HepG2 (cell line): ENCODE measurements around the gene TMOD3. TPM values are rescaled to one million over a fixed set of nuclear protein-coding genes. Genes with fewer than 3 reads are reported as not detected.

Experiments
- ATAC-seq: fragments of 200-7000 bp; cut with Tn5 transposase; 3 replicates; pipeline ENCODE4 v1.9.1; 2020; ENCODE audit warnings: mild to moderate bottlenecking, moderate library complexity
- BruUV-seq: library from RNA; stranded (reverse); fragments of 400-500 nt; replicated peaks from 2 replicates; lab custom pipeline; 2021; lab: Mats Ljungman, UMichigan
- CTCF ChIA-PET: fragments of 300-600 bp; formaldehyde crosslinking; extraction: SDS; loops from one replicate; lab custom pipeline; 2021; ENCODE audit warnings: low total read pairs, inconsistent platforms, low intra/inter-chr PET ratio; lab: Yijun Ruan, JAX
- POLR2A ChIA-PET: fragments of 350-600 bp; sonication (Branson Sonifier 250); formaldehyde crosslinking; loops from one replicate; lab custom pipeline; 2020; ENCODE audit warnings: antibody characterized with exemption, inconsistent platforms; lab: Yijun Ruan, JAX
- DNase-seq: peaks from one replicate; pipeline ENCODE4 v3.0.0-alpha.2; 2015; ENCODE audit warnings: low spot score
- FAIRE-seq: peaks from 3 replicates; lab custom pipeline; 2011; peaks lifted over from hg19 to GRCh38; lab: Jason Lieb, UNC
- H2AFZ ChIP-seq: one replicate; pipeline ENCODE4 v1.6.1; 2011; ENCODE audit warnings: low read length, inconsistent platforms
- H3K27ac ChIP-seq: fragments of 300-600 bp; 3 replicates; pipeline ENCODE4 v1.8.0; 2011; ENCODE audit warnings: mixed run types, mild to moderate bottlenecking, mixed read lengths, low read length, inconsistent platforms; ENCODE audit not compliant: insufficient read depth; ENCODE audit errors: extremely low read length
- H3K27me3 ChIP-seq, 2 experiments: fragments of 200-600 bp in 1 of 2; 2 replicates in 1 of 2; 3 replicates in 1 of 2; pipeline versions ENCODE4 v1.6.0 to v1.8.0; 2011; ENCODE audit warnings: low read length in 2 of 2, mild to moderate bottlenecking in 2 of 2, moderate library complexity in 2 of 2, inconsistent platforms in 1 of 2; ENCODE audit not compliant: insufficient read depth in 2 of 2, control insufficient read depth in 1 of 2
- H3K36me3 ChIP-seq, 2 experiments: fragments of 200-600 bp in 1 of 2; replicated peaks in 1 of 2; 2 replicates in 1 of 2; 3 replicates in 1 of 2; pipeline versions ENCODE4 v1.5.1 to v1.8.0; 2011; ENCODE audit warnings: low read length in 2 of 2, inconsistent platforms in 1 of 2; ENCODE audit not compliant: insufficient read depth in 2 of 2, control insufficient read depth in 1 of 2
- H3K4me1 ChIP-seq: 2 replicates; pipeline ENCODE4 v1.5.1; 2012; ENCODE audit warnings: low read length, inconsistent platforms; ENCODE audit not compliant: insufficient read depth
- H3K4me2 ChIP-seq: 2 replicates; pipeline ENCODE4 v1.6.0; 2011; ENCODE audit warnings: low read depth, low read length, inconsistent platforms
- H3K4me3 ChIP-seq, 3 experiments: fragments of 200-600 bp in 1 of 3; sonication (generic), shearing (Covaris generic) in 1 of 3; replicated peaks in 1 of 3; 2 replicates each; pipeline ENCODE4 v1.5.1; 2011 to 2016; ENCODE audit warnings: low read length in 3 of 3, inconsistent platforms in 2 of 3, low read depth in 2 of 3, mild to moderate bottlenecking in 2 of 3, control low read depth in 1 of 3, mixed read lengths in 1 of 3; ENCODE audit not compliant: insufficient read depth in 1 of 3
- H3K79me2 ChIP-seq: one replicate; pipeline ENCODE4 v1.6.1; 2011; ENCODE audit warnings: low read length, inconsistent platforms; ENCODE audit not compliant: insufficient read depth
- H3K9ac ChIP-seq: 2 replicates; pipeline ENCODE4 v1.6.0; 2011; ENCODE audit warnings: mild to moderate bottlenecking, low read depth, low read length, inconsistent platforms; ENCODE audit not compliant: insufficient read depth
- H3K9me3 ChIP-seq: 2 replicates; pipeline ENCODE4 v1.5.1; 2012; ENCODE audit warnings: mild to moderate bottlenecking, low read length
- H4K20me1 ChIP-seq: 2 replicates; pipeline ENCODE4 v1.6.0; 2011; ENCODE audit warnings: inconsistent platforms, mild to moderate bottlenecking, low read length, moderate library complexity; ENCODE audit not compliant: insufficient read depth
- ARID2 ChIP-seq: sonication (generic); formaldehyde crosslinking; IDR thresholded peaks from 2 replicates; pipeline ENCODE4 v1.8.1; 2022; ENCODE audit warnings: mild to moderate bottlenecking, missing genetic modification reagents, borderline replicate concordance
- FOSL2 ChIP-seq: sonication (generic); formaldehyde crosslinking; IDR thresholded peaks from 2 replicates; pipeline ENCODE4 v1.4.0; 2020; ENCODE audit warnings: missing genetic modification reagents
- NFATC3 ChIP-seq: sonication (generic); formaldehyde crosslinking; IDR thresholded peaks from 2 replicates; pipeline ENCODE4 v1.5.1; 2020; ENCODE audit warnings: mild to moderate bottlenecking, missing genetic modification reagents
- NFKBIZ ChIP-seq: IDR thresholded peaks from 2 replicates; pipeline ENCODE4 v1.6.1; 2018; ENCODE audit warnings: missing genetic modification reagents, missing compliant biosample characterization
- RNF2 ChIP-seq: fragments of 450-650 bp; conservative IDR thresholded peaks from 2 replicates; pipeline ENCODE4 v1.6.1; 2016; ENCODE audit warnings: low read depth
- SRSF1 ChIP-seq: fragments of 200-400 bp; formaldehyde crosslinking; optimal IDR thresholded peaks from 2 replicates; pipeline ENCODE3; 2017; ENCODE audit warnings: mild to moderate bottlenecking, low read depth, low read length, moderate library complexity
- ZBTB1 ChIP-seq: sonication (generic); formaldehyde crosslinking; IDR thresholded peaks from 2 replicates; pipeline ENCODE4 v1.4.0; 2020; ENCODE audit warnings: missing genetic modification reagents, borderline replicate concordance
- ZBTB7A ChIP-seq: sonication (generic); formaldehyde crosslinking; IDR thresholded peaks from 2 replicates; pipeline ENCODE4 v1.8.0; 2022; ENCODE audit warnings: mild to moderate bottlenecking, missing genetic modification reagents
- ZFYVE20 ChIP-seq: sonication (generic); formaldehyde crosslinking; IDR thresholded peaks from 2 replicates; pipeline ENCODE4 v1.8.0; 2023; ENCODE audit warnings: low read depth, mild to moderate bottlenecking, moderate library complexity, missing genetic modification reagents, borderline replicate concordance
- ZNF143 ChIP-seq: sonication (generic); formaldehyde crosslinking; IDR thresholded peaks from 2 replicates; pipeline ENCODE4 v1.4.0; 2020; ENCODE audit warnings: missing genetic modification reagents
- ZNF251 ChIP-seq: sonication (generic); formaldehyde crosslinking; IDR thresholded peaks from 2 replicates; pipeline ENCODE4 v1.9.0; 2021; ENCODE audit warnings: mild to moderate bottlenecking, missing genetic modification reagents
- ZNF3 ChIP-seq: IDR thresholded peaks from 2 replicates; pipeline ENCODE4 v1.7.0; 2017; ENCODE audit warnings: inconsistent platforms
- ZNF33B ChIP-seq: sonication (generic); formaldehyde crosslinking; IDR thresholded peaks from 2 replicates; pipeline ENCODE4 v1.5.1; 2020; ENCODE audit warnings: mild to moderate bottlenecking, missing genetic modification reagents
- ZNF550 ChIP-seq: sonication (generic); formaldehyde crosslinking; IDR thresholded peaks from 2 replicates; pipeline ENCODE4 v1.4.0; 2020; ENCODE audit warnings: mild to moderate bottlenecking, missing genetic modification reagents, borderline replicate concordance
- ZNF672 ChIP-seq: sonication (generic); formaldehyde crosslinking; IDR thresholded peaks from 2 replicates; pipeline ENCODE4 v1.8.1; 2022; ENCODE audit warnings: missing genetic modification reagents
- ZNF746 ChIP-seq: sonication (generic); formaldehyde crosslinking; IDR thresholded peaks from 2 replicates; pipeline ENCODE4 v1.8.0; 2022; ENCODE audit warnings: mild to moderate bottlenecking, missing genetic modification reagents
- WGBS: methylation state at CpG from one replicate; pipeline ENCODE4 v1.1.6; 2017; ENCODE audit warnings: low lambda C conversion rate; 5-methylcytosine and 5-hydroxymethylcytosine counted together
- in situ Hi-C: cut with HindIII; loops from 2 replicates; pipeline ENCODE4 v1.10.0; 2017; ENCODE audit warnings: low pct_unique_long_range_greater_than_20kb; ENCODE audit not compliant: extremely low pct_ligation_motif_present
- intact Hi-C: fragments of 100-400 bp; cut with micrococcal nuclease; formaldehyde crosslinking; loops from one replicate; pipeline ENCODE4 v1.10.0; 2022; ENCODE audit not compliant: unreplicated experiment
- polyA plus RNA-seq, 8 experiments: library from polyadenylated mRNA; depleted of rRNA in 3 of 8; stranded (reverse) in 7 of 8; unstranded in 1 of 8; fragments of >200 nt; fragmentation: Illumina TruSeq in 4 of 8; extraction: Trizol in 4 of 8; gene quantifications; 2 replicates each; pipeline versions ENCODE4 v1.2.1 to v1.2.3, GENCODE V29; 2011 to 2016; ENCODE audit warnings: low read depth in 4 of 8, missing spikeins in 1 of 8, mixed read lengths in 1 of 8; ENCODE audit not compliant: insufficient read depth in 1 of 8
- total RNA-seq, 5 experiments: library from RNA; depleted of rRNA; stranded (reverse); fragments of >200 nt; fragmentation: Illumina TruSeq; extraction: Trizol; gene quantifications; 2 replicates each; pipeline ENCODE4 v1.2.3, GENCODE V29; 2016; ENCODE audit warnings: low read depth in 1 of 5
- TF ChIP-seq, protein P1 (sequence below): sonication (generic); formaldehyde crosslinking; IDR thresholded peaks from 2 replicates; pipeline ENCODE4 v1.4.0; 2020; ENCODE audit warnings: missing genetic modification reagents
- TF ChIP-seq, protein P2 (sequence below): sonication (generic); formaldehyde crosslinking; IDR thresholded peaks from 2 replicates; pipeline ENCODE4 v1.4.0; 2020; ENCODE audit warnings: mild to moderate bottlenecking, missing genetic modification reagents
- TF ChIP-seq, protein P3 (sequence below): sonication (generic); formaldehyde crosslinking; IDR thresholded peaks from 2 replicates; pipeline ENCODE4 v1.4.0; 2020; ENCODE audit warnings: missing genetic modification reagents

Gene TMOD3
- total and polyA plus RNA-seq, 2 of the 13 experiments (the other 11 are each of a cell fraction or from before 2014, with no cell fraction given): 5.1 to 23.2 TPM

DNA sequence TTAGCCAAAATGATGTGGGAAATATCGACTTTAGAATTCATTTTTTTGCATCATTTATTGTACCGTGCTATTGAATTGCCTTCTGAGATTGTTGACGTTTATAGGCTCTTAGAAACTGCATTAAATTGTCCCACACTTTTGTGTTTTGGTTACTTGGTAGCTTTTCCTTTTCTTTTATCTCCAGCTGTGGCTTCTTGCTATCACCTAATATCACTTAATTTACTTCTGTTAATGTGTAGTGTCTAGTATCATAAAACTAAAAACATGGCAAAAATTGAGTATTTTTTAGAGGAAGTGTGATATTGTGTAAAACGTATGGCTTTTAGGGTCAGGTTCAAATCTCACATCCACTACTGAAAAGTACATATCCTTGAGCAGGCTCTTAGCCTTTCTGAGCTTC, 11.2 kb downstream of the TMOD3 start:
- no peak overlapping the region for H3K27ac ChIP-seq
- no peak overlapping the region for H2AFZ ChIP-seq
- no peak for DNase-seq
- no peaks in the 10 kb centered on the region for H3K9me3 ChIP-seq
- no TSS peak for BruUV-seq
- no peak for TF ChIP-seq ZFYVE20 (CRISPR knock-in tag)
- no peak for TF ChIP-seq ZNF3
- TF ChIP-seq, protein P1, sequence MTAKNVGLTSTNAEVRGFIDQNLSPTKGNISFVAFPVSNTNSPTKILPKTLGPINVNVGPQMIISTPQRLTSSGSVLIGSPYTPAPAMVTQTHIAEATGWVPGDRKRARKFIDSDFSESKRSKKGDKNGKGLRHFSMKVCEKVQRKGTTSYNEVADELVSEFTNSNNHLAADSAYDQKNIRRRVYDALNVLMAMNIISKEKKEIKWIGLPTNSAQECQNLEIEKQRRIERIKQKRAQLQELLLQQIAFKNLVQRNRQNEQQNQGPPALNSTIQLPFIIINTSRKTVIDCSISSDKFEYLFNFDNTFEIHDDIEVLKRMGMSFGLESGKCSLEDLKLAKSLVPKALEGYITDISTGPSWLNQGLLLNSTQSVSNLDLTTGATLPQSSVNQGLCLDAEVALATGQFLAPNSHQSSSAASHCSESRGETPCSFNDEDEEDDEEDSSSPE (CRISPR knock-in tag): no peak
- TF ChIP-seq, protein P2, sequence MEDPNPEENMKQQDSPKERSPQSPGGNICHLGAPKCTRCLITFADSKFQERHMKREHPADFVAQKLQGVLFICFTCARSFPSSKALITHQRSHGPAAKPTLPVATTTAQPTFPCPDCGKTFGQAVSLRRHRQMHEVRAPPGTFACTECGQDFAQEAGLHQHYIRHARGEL (CRISPR knock-in tag): no peak
- no peak for TF ChIP-seq ZBTB7A (CRISPR knock-in tag)
- no peak for TF ChIP-seq ZNF746 (CRISPR knock-in tag)
- TF ChIP-seq FOSL2 (CRISPR knock-in tag): no peak
- no peak for TF ChIP-seq ZNF672 (CRISPR knock-in tag)
- TF ChIP-seq ZNF550 (CRISPR knock-in tag): no peak
- no peak for TF ChIP-seq RNF2
- no peak for TF ChIP-seq ZBTB1 (CRISPR knock-in tag)
- no peak for TF ChIP-seq ZNF143 (CRISPR knock-in tag)
- no peak for TF ChIP-seq ZNF251 (CRISPR knock-in tag)
- no peak for TF ChIP-seq ZNF33B
- no peak for TF ChIP-seq NFKBIZ (CRISPR knock-in tag)
- TF ChIP-seq NFATC3 (CRISPR knock-in tag): no peak
- TF ChIP-seq, protein P3, sequence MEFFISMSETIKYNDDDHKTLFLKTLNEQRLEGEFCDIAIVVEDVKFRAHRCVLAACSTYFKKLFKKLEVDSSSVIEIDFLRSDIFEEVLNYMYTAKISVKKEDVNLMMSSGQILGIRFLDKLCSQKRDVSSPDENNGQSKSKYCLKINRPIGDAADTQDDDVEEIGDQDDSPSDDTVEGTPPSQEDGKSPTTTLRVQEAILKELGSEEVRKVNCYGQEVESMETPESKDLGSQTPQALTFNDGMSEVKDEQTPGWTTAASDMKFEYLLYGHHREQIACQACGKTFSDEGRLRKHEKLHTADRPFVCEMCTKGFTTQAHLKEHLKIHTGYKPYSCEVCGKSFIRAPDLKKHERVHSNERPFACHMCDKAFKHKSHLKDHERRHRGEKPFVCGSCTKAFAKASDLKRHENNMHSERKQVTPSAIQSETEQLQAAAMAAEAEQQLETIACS: no peak
- no peak for TF ChIP-seq ARID2 (CRISPR knock-in tag)
- no peak for TF ChIP-seq SRSF1
- TF ChIP-seq, all 625 proteins: peak for 0
- H3K4me2 ChIP-seq: no peak overlapping the region
- POLR2A ChIA-PET: no interaction called here
- H3K79me2 ChIP-seq: peaks cover 92% of the 10 kb centered on the region
- H4K20me1 ChIP-seq: peaks cover 8% of the 10 kb centered on the region; the same call in 1 of the 2 replicates
- H3K4me3 ChIP-seq: no peak overlapping the region
- 90% methylated on average over 4 of the region's 4 CpGs for WGBS
- H3K36me3 ChIP-seq: no peaks in the 10 kb centered on the region
- CTCF ChIA-PET: no interaction called here
- FAIRE-seq: no peak
- intact Hi-C loops: no loop called here
- H3K27me3 ChIP-seq: no peaks in the 10 kb centered on the region
- peaks cover 71% of the 10 kb centered on the region for H3K4me1 ChIP-seq
- in situ Hi-C loops: no loop called here
- ATAC-seq: no peak
- H3K9ac ChIP-seq: no peak overlapping the region
